Heart left ventricle (tissue), 13 donors: ENCODE data around the gene RNF19B.

Experiments used
- CTCF ChIP-seq, 12 donors: fragments of 200-600 bp; sonication (generic) in 4 of 12; IDR thresholded peaks; one replicate each; pipeline versions ENCODE4 v1.5.0 to v1.8.0; 2018 to 2022; ENCODE audit warnings: antibody characterized with exemption in 12 of 12, mild to moderate bottlenecking in 5 of 12
- POLR2A ChIP-seq, 2 donors: fragments of 450-650 bp; IDR thresholded peaks; one replicate each; pipeline ENCODE4 v1.6.1; 2017; ENCODE audit warnings: antibody characterized with exemption in 2 of 2, mild to moderate bottlenecking in 2 of 2, moderate library complexity in 2 of 2
- donor health status: ischemic (EF 13 %, LVEDD 7.1; RV severe dilation, severe dysfunction).
- donor health status: DM: no; HTN: yes; CAD: no.
- donor health status: DM: no; HTN: no; CAD: no.
- donor health status: ischemic (EF 25% LVEDD 6.9; RV normal size, moderate dysfunction).
- donor health status: ischemic (EF 25% LVEDD 5.7; RV mildly dilated, moderate dysfunction).
- donor health status: ischemic (EF 35%, LVEDD 5.7; RV mildly dilated, moderate dysfunction).
- donor health status: nonischemic (EF 11% LVEDD 7.7; RV severe dilation, severe dysfunction).
- donor health status: DM: yes; HTN: yes; CAD: no.
- donor health status: PGD.
- donor health status: ischemic (EF 29% LVEDD 5.4; RV normal size, mild dysfunction).
- donor health status: nonischemic (EF 23%, LVEDD 6.1; RV moderate dilation, normal function).

- TF ChIP-seq CTCF (IDR thresholded peaks at IDR 0.05) (no peak), POLR2A (IDR thresholded peaks at IDR 0.05) (no peak)
These were observed 18.4 kb upstream of the RNF19B start for GRCh38 chr1:32983020-32983419.
